ENCODE measurements around the gene DNAJB6.
A peak's percentile ranks its signal among the peaks of the same experiment; 100 is the strongest.

DNAJB6 gene

GRCh38 chr7:157460721-157461120 lies 123.9 kb downstream of the DNAJB6 start:
- Mint-ChIP-seq H3K4me3 (no peak overlapping the region), H3K9me3 (no peaks in the 10 kb centered on the region), H3K36me3 (ENCODE audit: low read depth) (peaks cover 4% of the 10 kb centered on the region), H3K27ac (no peak overlapping the region), H3K4me1 (peaks cover 14% of the 10 kb centered on the region), H3K27me3 (ENCODE audit: low read depth) (peaks cover 51% of the 10 kb centered on the region)
- no peak for TF ChIP-seq CTCF (IDR thresholded peaks at IDR 0.05; ENCODE audit: unreplicated experiment in 3 of 3)

DNA sequence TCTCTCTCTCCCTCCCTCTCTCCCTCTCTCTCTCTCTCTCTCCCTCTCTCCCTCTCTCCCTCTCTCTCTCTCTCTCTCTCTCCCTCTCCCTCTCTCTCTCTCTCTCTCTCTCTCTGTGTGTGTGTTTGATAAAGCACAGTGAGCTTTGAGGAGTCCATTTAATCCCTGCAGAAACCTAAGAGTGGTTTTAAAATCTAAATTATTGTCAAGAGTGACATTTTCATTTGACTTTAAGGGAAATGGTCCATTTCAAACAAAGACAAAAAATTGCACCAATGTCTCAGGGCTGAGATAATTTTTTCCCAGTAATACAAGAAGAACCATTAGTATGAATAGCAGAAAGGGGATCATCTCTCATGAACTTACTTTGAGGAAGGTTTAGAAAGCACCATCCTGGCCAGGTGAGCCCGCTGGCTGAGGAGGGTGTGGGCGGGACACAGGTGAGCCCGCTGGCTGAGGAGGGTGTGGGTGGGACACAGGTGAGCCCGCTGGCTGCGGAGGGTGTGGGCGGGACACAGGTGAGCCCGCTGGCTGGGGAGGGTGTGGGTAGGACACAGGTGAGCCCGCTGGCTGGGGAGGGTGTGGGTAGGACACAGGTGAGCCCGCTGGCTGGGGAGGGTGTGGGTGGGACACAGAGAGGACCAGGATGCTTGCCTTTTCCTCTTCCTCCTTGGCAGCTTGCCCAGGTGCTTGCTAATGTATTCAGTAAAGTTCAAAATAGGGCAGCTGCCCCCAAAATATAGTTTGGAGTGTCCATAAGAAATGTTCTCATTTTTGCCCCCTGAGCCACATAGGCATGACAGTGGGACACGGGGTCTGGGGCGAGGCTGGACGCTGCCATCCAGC lies 125.0 kb downstream of the DNAJB6 start:
- TF ChIP-seq CTCF (IDR thresholded peaks at IDR 0.05; ENCODE audit: unreplicated experiment in 3 of 3), result no peak
- no peak overlapping the region for H3K27ac Mint-ChIP-seq
- peaks cover 24% of the 10 kb centered on the region for H3K4me1 Mint-ChIP-seq
- no peaks in the 10 kb centered on the region for H3K9me3 Mint-ChIP-seq
- no peak overlapping the region for H3K4me3 Mint-ChIP-seq
- H3K27me3 Mint-ChIP-seq (ENCODE audit: low read depth), result peaks cover 61% of the 10 kb centered on the region
- no peaks in the 10 kb centered on the region for H3K36me3 Mint-ChIP-seq (ENCODE audit: low read depth)

DNA sequence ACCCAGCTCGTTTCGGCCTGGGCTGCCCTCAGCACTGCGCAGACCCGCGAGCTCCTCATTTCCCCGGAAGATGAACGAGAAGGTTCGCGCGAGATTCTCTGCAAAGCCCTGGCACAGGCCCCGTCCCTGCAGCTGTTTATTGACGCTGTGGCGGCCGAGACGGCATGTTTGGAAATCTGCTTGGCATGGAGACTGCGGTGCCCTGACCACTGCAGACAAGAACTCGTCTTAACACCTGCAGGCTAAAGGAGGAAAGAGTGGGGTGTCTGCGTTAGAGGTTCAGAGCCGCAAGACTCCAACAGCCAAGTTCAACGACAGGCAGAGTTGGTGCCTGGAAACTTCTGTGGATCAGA lies 125.6 kb downstream of the DNAJB6 start:
- H3K36me3 Mint-ChIP-seq (ENCODE audit: low read depth), result no peaks in the 10 kb centered on the region
- H3K27me3 Mint-ChIP-seq (ENCODE audit: low read depth), result peaks cover 55% of the 10 kb centered on the region
- H3K9me3 Mint-ChIP-seq, result no peaks in the 10 kb centered on the region
- H3K27ac Mint-ChIP-seq, result no peak overlapping the region
- H3K4me3 Mint-ChIP-seq, result no peak overlapping the region
- H3K4me1 Mint-ChIP-seq, result peaks cover 24% of the 10 kb centered on the region
- TF ChIP-seq CTCF (IDR thresholded peaks at IDR 0.05; ENCODE audit: unreplicated experiment in 3 of 3), result no peak

- H3K27me3 Mint-ChIP-seq (ENCODE audit: low read depth), result peaks cover 54% of the 10 kb centered on the region
- no peaks in the 10 kb centered on the region for H3K36me3 Mint-ChIP-seq (ENCODE audit: low read depth)
- no peak for TF ChIP-seq CTCF (IDR thresholded peaks at IDR 0.05; ENCODE audit: unreplicated experiment in 3 of 3)
- no peaks in the 10 kb centered on the region for H3K9me3 Mint-ChIP-seq
- peak overlapping the region in 1 of 3 experiments; percentile 26 for H3K27ac Mint-ChIP-seq
- peaks cover 24% of the 10 kb centered on the region for H3K4me1 Mint-ChIP-seq
- H3K4me3 Mint-ChIP-seq, result no peak overlapping the region
These were observed 126.0 kb downstream of the DNAJB6 start for GRCh38 chr7:157462840-157463239.

GRCh38 chr7:157463245-157463644 lies 126.4 kb downstream of the DNAJB6 start:
- no peaks in the 10 kb centered on the region for H3K9me3 Mint-ChIP-seq
- no peak for TF ChIP-seq CTCF (IDR thresholded peaks at IDR 0.05; ENCODE audit: unreplicated experiment in 3 of 3)
- H3K27me3 Mint-ChIP-seq (ENCODE audit: low read depth), result peaks cover 53% of the 10 kb centered on the region
- H3K4me3 Mint-ChIP-seq, result no peak overlapping the region
- no peak overlapping the region for H3K27ac Mint-ChIP-seq
- H3K36me3 Mint-ChIP-seq (ENCODE audit: low read depth), result no peaks in the 10 kb centered on the region
- peaks cover 24% of the 10 kb centered on the region for H3K4me1 Mint-ChIP-seq

Data from nephron (organoid).